NCI-H1417 (cell line): ENCODE measurements around the gene GOLGA8S.
A peak's percentile ranks its signal among the peaks of the same experiment; 100 is the strongest.
"Not testable (repeated sequence)": the region's sequence is repeated elsewhere in the genome, so short reads cannot be mapped to it uniquely, and the experiment has no call there.

Experiments used
- DNase-seq, 3 experiments: peaks; one replicate each; lab custom pipeline; 2025; lab: John Stamatoyannopoulos, UW

The GOLGA8S gene

DNA sequence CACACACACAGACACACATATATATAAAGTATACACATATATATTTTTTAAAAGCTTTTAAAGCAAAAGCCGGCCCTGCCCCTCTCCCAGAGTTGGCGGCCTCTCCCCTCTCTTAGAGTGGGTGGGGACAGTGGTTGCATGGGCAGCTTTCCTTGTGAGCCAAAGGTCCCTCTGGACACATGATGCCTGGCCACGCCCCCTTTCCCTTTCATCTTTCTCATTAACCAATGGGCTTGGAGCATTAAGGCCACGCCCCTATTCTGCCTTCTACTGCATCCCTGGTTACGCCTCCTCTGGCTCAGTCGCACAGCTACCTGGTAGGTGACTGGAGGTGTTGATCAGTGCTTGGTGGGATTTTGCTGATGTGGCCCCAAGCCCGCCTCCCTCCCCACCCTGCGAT lies at the start of gene GOLGA8S:
TSS of gene GOLGA8S (plus strand) at position 301 of the 400 bp plus-strand sequence. CDS start at position 363, 62 bp downstream.
- not testable (repeated sequence) for DNase-seq

DNA sequence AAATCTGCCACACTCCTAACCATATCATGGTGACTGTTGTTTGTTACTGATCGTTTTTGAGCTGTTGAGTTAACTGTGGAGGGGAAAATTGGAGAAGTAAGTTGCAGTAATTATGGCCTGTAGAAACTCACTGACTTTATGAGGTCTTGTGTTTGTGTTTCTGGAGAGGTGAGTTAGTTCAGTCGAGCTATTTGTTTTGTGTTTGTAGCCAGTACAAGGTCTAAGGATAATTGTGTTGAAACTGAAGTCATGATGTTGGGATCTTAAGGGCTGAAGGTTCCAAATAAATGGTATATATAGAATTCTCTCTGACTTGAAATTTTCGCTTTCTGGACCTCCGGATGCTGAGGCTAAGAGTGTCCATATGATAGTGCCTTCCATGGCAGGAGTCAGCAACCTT lies 49.7 kb upstream of the GOLGA8S start:
- not testable (repeated sequence) for DNase-seq

DNA sequence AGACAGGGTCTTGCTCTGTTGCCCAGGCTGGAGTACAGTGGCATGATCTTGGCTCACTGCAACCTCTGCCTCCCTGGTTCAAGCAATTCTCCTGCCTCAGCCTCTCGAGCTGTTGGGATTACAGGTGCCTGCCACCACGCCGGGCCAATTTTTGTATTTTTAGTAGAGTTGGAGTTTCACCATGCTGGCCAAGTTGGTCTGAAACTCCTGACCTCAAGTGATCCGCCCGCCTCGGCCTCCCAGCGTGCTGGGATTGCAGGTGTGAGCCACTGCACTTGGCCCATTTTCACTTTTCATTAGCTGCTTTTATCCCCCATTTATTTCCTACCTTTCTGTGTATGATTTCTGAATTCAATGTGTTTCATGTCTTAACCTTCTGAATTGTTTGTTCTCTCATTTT lies 48.6 kb upstream of the GOLGA8S start:
- not testable (repeated sequence) for DNase-seq

GRCh38 chr15:23311233-23311632 lies 43.3 kb upstream of the GOLGA8S start:
- DNase-seq, result not testable (repeated sequence)

GRCh38 chr15:23334096-23334495 lies 20.5 kb upstream of the GOLGA8S start, which contains the start of gene GOLGA6L26:
Gene GOLGA6L26, minus strand, starts transcription at chr15:23334196. Its CDS starts 61 bp downstream, at chr15:23334135.
- not testable (repeated sequence) for DNase-seq

- DNase-seq, result not testable (repeated sequence)
Observed at GRCh38 chr15:23362622-23363021, 8.1 kb downstream of the GOLGA8S start.

DNA sequence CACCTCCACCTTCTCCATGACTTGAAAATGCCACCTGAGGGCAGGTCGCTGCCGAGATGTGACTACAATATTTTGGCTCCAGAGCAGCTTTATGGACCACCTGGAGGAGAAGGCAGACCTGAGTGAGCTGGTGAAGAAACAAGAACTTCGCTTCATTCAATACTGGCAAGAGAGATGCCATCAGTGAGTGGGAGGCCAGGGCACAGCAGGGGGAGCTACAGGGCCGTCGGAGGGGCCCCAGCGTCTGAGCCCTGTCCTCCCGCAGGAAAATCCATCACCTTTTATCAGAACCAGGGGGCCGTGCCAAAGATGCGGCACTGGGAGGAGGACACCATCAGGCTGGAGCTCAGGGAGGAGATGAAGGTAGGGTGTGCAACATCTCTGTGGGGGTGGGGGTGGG lies 9.7 kb downstream of the GOLGA8S start:
- DNase-seq, result not testable (repeated sequence)

- no peak for DNase-seq
Observed at GRCh38 chr15:23370578-23370977, 16.0 kb downstream of the GOLGA8S start.

GRCh38 chr15:23371134-23371533 lies 16.6 kb downstream of the GOLGA8S start:
- DNase-seq, result not testable (repeated sequence)

DNA sequence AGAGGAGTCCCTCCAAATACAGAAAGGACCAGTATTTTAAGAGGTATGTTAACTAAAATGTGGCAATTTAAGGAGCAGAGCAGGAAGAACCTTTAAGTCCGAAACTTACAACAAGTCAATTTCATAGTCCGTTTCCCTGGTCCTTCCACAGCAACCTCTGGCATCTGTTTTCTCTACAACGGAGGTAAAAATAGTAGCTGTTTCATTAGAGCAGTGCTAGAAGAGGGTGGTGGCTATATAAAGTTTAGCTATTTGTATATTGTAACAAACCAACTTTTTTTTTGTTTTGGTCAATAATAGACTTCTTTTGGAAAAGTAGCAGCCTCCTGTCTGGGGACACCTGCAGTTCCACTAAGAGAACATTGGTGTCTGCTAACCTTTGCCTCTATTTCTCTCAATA lies 17.3 kb downstream of the GOLGA8S start:
- not testable (repeated sequence) for DNase-seq

DNA sequence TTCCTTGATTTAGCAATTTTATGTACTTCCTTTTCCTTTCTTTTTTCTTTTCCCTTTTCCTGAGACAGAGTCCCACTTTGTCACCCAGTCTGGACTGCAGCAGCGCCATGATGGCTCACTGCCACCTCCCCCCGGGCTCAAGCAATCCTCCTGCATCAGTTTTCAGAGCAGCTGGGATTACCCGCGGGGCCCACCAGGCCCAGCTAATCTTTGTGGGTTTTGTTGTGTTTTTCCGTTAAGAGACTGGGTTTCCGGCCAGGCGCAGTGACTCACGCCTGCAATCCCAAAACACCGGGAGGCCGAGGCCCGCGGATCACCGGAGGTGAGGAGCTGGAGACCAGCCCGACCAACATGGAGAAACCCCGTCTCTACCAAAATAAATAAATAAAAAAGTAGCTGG lies 17.7 kb downstream of the GOLGA8S start:
- DNase-seq, result no peak

- not testable (repeated sequence) for DNase-seq
Observed at GRCh38 chr15:23372891-23373600, 18.5 kb downstream of the GOLGA8S start.

DNA sequence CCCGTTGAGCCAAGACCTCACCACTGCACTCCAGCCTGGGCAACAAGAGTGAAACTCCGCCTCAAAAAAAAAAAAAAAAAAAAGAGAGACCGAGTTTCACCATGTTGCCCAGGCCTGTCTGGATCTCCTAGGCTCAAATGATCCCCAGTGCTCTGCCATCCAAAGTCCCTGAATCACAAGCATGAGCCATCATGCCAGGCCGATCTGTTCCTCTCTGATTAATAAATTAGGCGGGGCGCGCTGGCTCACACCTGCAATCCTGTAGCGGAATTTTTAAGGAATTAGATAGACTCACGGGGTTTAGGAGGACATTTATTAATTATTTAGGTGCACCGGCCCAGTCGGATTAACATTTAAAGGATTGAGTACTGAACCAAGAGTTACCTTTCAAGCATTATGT lies 19.7 kb downstream of the GOLGA8S start:
- not testable (repeated sequence) for DNase-seq

DNA sequence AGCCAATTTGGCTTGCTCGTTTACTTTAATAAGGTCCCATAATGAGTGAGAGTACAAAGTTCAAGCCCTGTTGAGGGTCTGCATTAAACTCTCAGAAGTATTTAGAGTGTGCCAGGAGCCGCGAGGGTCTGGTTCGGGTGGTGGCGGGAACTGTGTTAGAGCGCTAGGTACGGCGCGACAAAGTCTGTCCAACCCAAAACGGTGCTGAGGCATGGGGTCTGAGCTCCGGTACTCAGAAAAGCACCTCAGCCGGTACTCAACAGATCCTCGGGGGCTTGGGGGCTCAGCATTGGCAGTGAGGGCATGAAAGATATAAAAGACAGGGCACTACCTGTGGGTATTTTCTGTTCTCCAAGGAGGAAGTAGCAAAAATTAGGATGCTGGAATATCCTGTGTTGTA lies 24.4 kb downstream of the GOLGA8S start:
- DNase-seq, result not testable (repeated sequence)

DNA sequence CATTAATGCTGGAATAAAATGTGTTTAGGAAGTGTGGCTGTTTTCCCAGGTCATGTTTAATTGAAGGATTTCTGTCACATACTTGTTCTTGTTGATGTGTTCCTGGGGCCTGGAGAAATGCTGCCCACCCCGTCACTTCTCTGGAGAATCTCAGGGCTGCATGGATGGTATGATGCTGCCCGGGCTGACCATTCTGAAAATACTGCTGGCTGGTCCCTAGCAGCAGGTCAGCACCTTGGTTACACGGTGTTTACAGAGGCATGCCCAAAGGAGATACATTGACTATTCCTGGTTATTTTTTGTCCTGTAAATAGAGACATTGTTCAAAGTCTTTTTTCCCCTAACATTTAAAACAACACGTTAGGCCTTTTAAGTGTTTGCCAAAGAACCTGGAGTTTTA lies 26.2 kb downstream of the GOLGA8S start:
- peak in 1 of 3 experiments; percentile 51 for DNase-seq

DNA sequence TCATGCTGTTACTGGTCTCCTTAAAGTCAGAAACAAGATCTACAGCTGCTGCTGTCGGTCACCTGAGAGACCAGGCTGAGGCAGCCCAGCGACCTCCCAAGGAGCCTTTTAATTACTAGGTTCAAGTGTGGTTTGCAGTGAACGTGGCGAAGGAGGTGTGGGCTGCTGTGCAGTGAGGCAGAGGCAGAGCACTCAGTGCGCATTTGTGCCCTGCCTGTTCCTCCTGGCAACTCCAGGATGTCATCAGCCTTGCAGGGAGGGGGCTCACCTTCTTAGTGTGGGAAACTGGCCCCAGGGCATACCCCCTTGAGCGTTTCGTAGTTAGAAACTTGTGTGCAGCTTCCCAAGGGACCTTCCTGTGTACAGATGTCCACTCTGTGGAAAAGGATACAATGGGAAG lies 26.6 kb downstream of the GOLGA8S start:
- peak in 2 of 3 experiments; percentile 20 to 68 for DNase-seq

DNA sequence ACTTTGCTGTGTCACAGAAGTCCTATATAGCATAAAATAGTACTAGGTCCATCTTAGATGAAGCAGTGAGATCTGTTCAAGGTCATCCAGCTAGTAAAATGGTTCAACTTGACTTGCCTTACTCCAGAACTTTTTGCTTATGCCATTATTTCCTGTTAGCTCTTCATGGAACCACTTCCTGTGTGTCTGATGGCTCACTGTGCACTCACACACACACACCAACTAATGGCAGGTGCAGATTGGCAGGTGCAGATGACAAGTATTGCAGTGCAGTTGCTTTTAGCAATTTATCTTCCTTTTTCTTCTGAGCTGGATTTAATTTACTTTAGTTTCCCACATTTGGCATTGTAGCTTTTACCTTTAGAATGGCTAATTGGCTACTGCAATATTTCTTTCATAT lies 29.8 kb downstream of the GOLGA8S start:
- DNase-seq, result peak in 2 of 3 experiments; percentile 46 to 70

DNA sequence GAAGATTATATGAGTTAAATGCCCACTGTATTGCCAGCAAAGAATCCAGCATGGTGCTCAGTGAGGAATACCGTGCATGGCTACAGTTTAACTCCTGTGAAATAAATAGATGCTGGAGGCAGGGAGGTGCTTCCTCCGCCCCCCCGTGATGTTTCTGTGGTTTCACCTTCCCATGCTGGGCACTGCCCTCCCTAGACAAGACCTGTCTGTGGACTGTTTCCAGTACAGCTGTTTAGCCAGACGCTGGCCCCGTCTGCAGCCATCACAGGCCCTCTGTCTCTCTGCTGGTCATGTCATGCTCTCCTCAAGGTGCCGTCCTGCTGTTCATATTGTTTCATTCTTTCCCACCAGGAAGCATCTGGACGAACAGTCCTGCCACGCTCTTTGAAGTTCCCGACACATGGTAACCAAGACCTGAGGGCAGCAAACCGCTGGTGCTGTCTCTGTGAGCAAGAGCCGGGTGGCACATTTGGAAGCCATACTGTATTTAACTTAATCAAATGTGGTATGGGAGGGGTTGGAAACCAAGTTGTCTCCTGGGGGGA lies 31.4 kb downstream of the GOLGA8S start:
- DNase-seq, result no peak

GRCh38 chr15:23387621-23388190 lies 33.2 kb downstream of the GOLGA8S start:
- DNase-seq, result no peak

- no peak for DNase-seq
Observed at GRCh38 chr15:23395030-23395692, 40.6 kb downstream of the GOLGA8S start.

- no peak for DNase-seq
Observed at GRCh38 chr15:23395832-23396231, 41.3 kb downstream of the GOLGA8S start.

- DNase-seq, result no peak
Observed at GRCh38 chr15:23397779-23398178, 43.2 kb downstream of the GOLGA8S start.

DNA sequence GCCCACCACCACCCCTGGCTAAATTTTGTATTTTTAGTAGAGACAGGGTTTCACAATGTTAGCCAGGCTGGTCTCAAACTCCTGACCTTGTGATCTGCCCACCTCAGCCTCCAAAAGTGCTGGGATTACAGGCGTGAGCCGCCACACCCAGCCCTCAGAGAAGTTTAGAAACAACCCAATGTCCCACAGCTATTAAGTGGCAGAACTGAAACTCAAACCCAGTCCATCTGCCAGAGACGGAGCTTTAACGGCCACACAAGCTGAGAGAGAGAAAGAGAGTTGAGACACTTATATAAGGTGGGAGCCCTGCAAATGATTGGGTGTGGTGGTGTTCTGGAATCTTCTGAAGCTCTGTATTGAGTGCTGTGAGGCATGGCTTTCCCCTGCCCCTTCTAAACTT lies 43.8 kb downstream of the GOLGA8S start:
- DNase-seq, result not testable (repeated sequence)
